Measurements from ENCODE around the gene NIM1K. TPM values are rescaled to one million over a fixed set of nuclear protein-coding genes. Genes with fewer than 3 reads are reported as not detected.

The NIM1K gene
- total and polyA plus RNA-seq, 2 donors (not counting 1 experiment from before 2014, with no cell fraction given): 0.13 to 0.32 TPM

GRCh38 chr5:43244823-43245565 is 53.0 kb downstream of the NIM1K start:
- no peak for ATAC-seq (ENCODE audit: low read depth)
- H3K27ac ChIP-seq (ENCODE audit: low read length in 2 of 2): no peak overlapping the region
- H3K4me3 ChIP-seq (ENCODE audit: control extremely low read depth in 1 of 5, extremely low read depth in 1 of 5, insufficient read depth in 1 of 5, low read depth in 2 of 5, low read length in 4 of 5): no peak overlapping the region
- 72% methylated on average over 9 of the region's 11 CpGs for WGBS (ENCODE audit: insufficient coverage)
- no peaks in the 10 kb centered on the region for H3K4me1 ChIP-seq (ENCODE audit: control insufficient read depth in 2 of 2, insufficient read depth in 2 of 2, low read length in 2 of 2)
- no peak overlapping the region for H2AFZ ChIP-seq (ENCODE audit: insufficient read depth, low read depth, low read length, poor library complexity, severe bottlenecking)
- ChIA-PET CTCF (no interaction called here), POLR2A (no interaction called here)
- no peak for DNase-seq
- Mint-ChIP-seq H3K27me3 (peaks cover 56% of the 10 kb centered on the region), H3K4me3 (no peak overlapping the region), H3K27ac (no peak overlapping the region), H3K4me1 (no peaks in the 10 kb centered on the region), H3K9me3 (ENCODE audit: insufficient read depth) (no peaks in the 10 kb centered on the region)
- no peak for TF ChIP-seq EZH2 (IDR thresholded peaks at IDR 0.05; ENCODE audit: borderline replicate concordance, insufficient read depth, low read depth, low read length, poor library complexity, severe bottlenecking)
- TF ChIP-seq, protein P1, sequence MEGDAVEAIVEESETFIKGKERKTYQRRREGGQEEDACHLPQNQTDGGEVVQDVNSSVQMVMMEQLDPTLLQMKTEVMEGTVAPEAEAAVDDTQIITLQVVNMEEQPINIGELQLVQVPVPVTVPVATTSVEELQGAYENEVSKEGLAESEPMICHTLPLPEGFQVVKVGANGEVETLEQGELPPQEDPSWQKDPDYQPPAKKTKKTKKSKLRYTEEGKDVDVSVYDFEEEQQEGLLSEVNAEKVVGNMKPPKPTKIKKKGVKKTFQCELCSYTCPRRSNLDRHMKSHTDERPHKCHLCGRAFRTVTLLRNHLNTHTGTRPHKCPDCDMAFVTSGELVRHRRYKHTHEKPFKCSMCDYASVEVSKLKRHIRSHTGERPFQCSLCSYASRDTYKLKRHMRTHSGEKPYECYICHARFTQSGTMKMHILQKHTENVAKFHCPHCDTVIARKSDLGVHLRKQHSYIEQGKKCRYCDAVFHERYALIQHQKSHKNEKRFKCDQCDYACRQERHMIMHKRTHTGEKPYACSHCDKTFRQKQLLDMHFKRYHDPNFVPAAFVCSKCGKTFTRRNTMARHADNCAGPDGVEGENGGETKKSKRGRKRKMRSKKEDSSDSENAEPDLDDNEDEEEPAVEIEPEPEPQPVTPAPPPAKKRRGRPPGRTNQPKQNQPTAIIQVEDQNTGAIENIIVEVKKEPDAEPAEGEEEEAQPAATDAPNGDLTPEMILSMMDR (IDR thresholded peaks at IDR 0.05): no peak
- H3K9me3 ChIP-seq (ENCODE audit: control extremely low read depth in 1 of 3, control insufficient read depth in 2 of 3, insufficient read depth in 1 of 3, low read length in 2 of 3): peaks cover 0 to 3% (median 0%) of the 10 kb centered on the region in 3 donors
- no peak overlapping the region for H3K9ac ChIP-seq (ENCODE audit: low read length)
- H3K27me3 ChIP-seq (replicated peaks in 1 of 4; ENCODE audit: control extremely low read depth in 1 of 4, control insufficient read depth in 3 of 4, insufficient read depth in 4 of 4, low read length in 3 of 4): peaks cover 0 to 2% (median 0%) of the 10 kb centered on the region in 4 experiments
- no peaks in the 10 kb centered on the region for H4K20me1 ChIP-seq (ENCODE audit: control insufficient read depth, insufficient read depth, low read length, poor library complexity, severe bottlenecking)
- no peaks in the 10 kb centered on the region for H3K79me2 ChIP-seq (ENCODE audit: control insufficient read depth, insufficient read depth, low read length)
- no peaks in the 10 kb centered on the region for H3K36me3 ChIP-seq (replicated peaks in 1 of 2; ENCODE audit: control extremely low read depth in 1 of 2, control insufficient read depth in 1 of 2, extremely low read depth in 1 of 2, insufficient read depth in 2 of 2, low read length in 1 of 2)
- H3K4me2 ChIP-seq (replicated peaks; ENCODE audit: low read depth, low read length, poor library complexity, severe bottlenecking): no peak overlapping the region
- intact Hi-C loops (cut with micrococcal nuclease): no loop called here

GRCh38 chr5:43245724-43246385 is 53.8 kb downstream of the NIM1K start:
- H3K4me3 ChIP-seq (ENCODE audit: control extremely low read depth in 1 of 5, extremely low read depth in 1 of 5, insufficient read depth in 1 of 5, low read depth in 2 of 5, low read length in 4 of 5): no peak overlapping the region
- H3K4me1 Mint-ChIP-seq: no peaks in the 10 kb centered on the region
- H3K27ac Mint-ChIP-seq: no peak overlapping the region
- no peak for ATAC-seq (ENCODE audit: low read depth)
- H3K9me3 ChIP-seq (ENCODE audit: control extremely low read depth in 1 of 3, control insufficient read depth in 2 of 3, insufficient read depth in 1 of 3, low read length in 2 of 3): peaks cover 0 to 3% (median 0%) of the 10 kb centered on the region in 3 donors
- no peak overlapping the region for H3K27ac ChIP-seq (ENCODE audit: low read length in 2 of 2)
- intact Hi-C loops (cut with micrococcal nuclease): no loop called here
- TF ChIP-seq, protein P1 (IDR thresholded peaks at IDR 0.05): no peak
- TF ChIP-seq EZH2 (IDR thresholded peaks at IDR 0.05; ENCODE audit: borderline replicate concordance, insufficient read depth, low read depth, low read length, poor library complexity, severe bottlenecking): no peak
- no peaks in the 10 kb centered on the region for H3K4me1 ChIP-seq (ENCODE audit: control insufficient read depth in 2 of 2, insufficient read depth in 2 of 2, low read length in 2 of 2)
- ChIA-PET POLR2A (no interaction called here), CTCF (no interaction called here)
- no peak overlapping the region for H3K4me3 Mint-ChIP-seq
- H3K4me2 ChIP-seq (replicated peaks; ENCODE audit: low read depth, low read length, poor library complexity, severe bottlenecking): no peak overlapping the region
- H3K79me2 ChIP-seq (ENCODE audit: control insufficient read depth, insufficient read depth, low read length): no peaks in the 10 kb centered on the region
- no peak overlapping the region for H3K9ac ChIP-seq (ENCODE audit: low read length)
- no peaks in the 10 kb centered on the region for H3K36me3 ChIP-seq (replicated peaks in 1 of 2; ENCODE audit: control extremely low read depth in 1 of 2, control insufficient read depth in 1 of 2, extremely low read depth in 1 of 2, insufficient read depth in 2 of 2, low read length in 1 of 2)
- H4K20me1 ChIP-seq (ENCODE audit: control insufficient read depth, insufficient read depth, low read length, poor library complexity, severe bottlenecking): no peaks in the 10 kb centered on the region
- no peaks in the 10 kb centered on the region for H3K9me3 Mint-ChIP-seq (ENCODE audit: insufficient read depth)
- no peak overlapping the region for H2AFZ ChIP-seq (ENCODE audit: insufficient read depth, low read depth, low read length, poor library complexity, severe bottlenecking)
- 85% methylated on average over 14 of the region's 19 CpGs for WGBS (ENCODE audit: insufficient coverage)
- H3K27me3 Mint-ChIP-seq: peaks cover 54% of the 10 kb centered on the region
- no peak for DNase-seq
- peaks cover 0 to 2% (median 0%) of the 10 kb centered on the region in 4 experiments for H3K27me3 ChIP-seq (replicated peaks in 1 of 4; ENCODE audit: control extremely low read depth in 1 of 4, control insufficient read depth in 3 of 4, insufficient read depth in 4 of 4, low read length in 3 of 4)
